BJ (cell line): ENCODE measurements around the gene GFOD2. TPM values are rescaled to one million over a fixed set of nuclear protein-coding genes. Genes with fewer than 3 reads are reported as not detected.

Experiments used
- CTCF ChIA-PET: fragments of 350-600 bp; formaldehyde crosslinking; extraction: SDS; loops from one replicate; lab custom pipeline; 2021; ENCODE audit warnings: antibody characterized with exemption, inconsistent platforms; lab: Yijun Ruan, JAX
- POLR2A ChIA-PET: fragments of 300-600 bp; sonication (Branson Sonifier 250); formaldehyde crosslinking; extraction: SDS; loops from one replicate; lab custom pipeline; 2021; ENCODE audit warnings: antibody characterized with exemption; lab: Charles Lee
- DNase-seq: peaks from one replicate; pipeline ENCODE4 v3.0.0-alpha.2; 2011; ENCODE audit warnings: low read depth
- H3K27me3 ChIP-seq: 2 replicates; pipeline ENCODE4 v1.6.0; 2011; ENCODE audit warnings: low read length; ENCODE audit not compliant: control insufficient read depth, insufficient read depth
- H3K36me3 ChIP-seq: 2 replicates; pipeline ENCODE4 v1.5.1; 2011; ENCODE audit warnings: low read length; ENCODE audit not compliant: control insufficient read depth, insufficient read depth
- H3K4me3 ChIP-seq: 2 replicates; pipeline ENCODE4 v1.5.1; 2011; ENCODE audit warnings: low read depth, mild to moderate bottlenecking, control low read depth, low read length
- polyA plus RNA-seq: library from polyadenylated mRNA; depleted of rRNA; stranded (reverse); fragments of >200 nt; gene quantifications from 2 replicates; pipeline ENCODE4 v1.2.3, GENCODE V29; 2011
- TF ChIP-seq, protein P1 (sequence below): IDR thresholded peaks from 2 replicates; pipeline ENCODE4 v1.5.1; 2011; ENCODE audit warnings: low read depth, mild to moderate bottlenecking, control low read depth, inconsistent platforms, low read length, moderate library complexity; ENCODE audit not compliant: insufficient read depth

Gene GFOD2
- polyA plus RNA-seq, 1 experiment: 13.6 TPM

DNA sequence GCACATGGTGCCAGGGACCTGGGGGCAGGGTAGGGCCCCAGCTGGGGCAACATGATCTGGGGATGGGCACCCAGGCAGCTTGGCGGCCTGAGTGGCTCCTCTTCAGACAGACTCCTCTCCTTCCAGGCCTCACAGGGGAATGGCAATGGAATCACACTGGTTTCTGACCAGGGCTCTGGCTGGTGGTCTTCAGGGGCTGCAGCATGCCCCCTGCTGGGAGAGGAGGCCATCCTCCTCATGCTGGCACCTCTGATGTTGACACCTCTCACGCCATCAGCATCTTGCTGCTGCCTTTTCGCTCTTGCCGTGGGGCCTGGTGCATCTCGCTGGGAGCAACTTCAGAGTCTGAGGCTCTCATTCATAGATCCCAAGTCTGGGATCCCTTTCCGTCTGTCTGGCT lies 11.2 kb upstream of the GFOD2 start:
- ChIA-PET POLR2A (no interaction called here), CTCF (interaction anchor here (0.8 to 1.6 kb wide), 2 partner anchors 14 to 58 kb away, joined by 4 to 5 read pairs; no protein-coding TSS in a partner anchor)
- no peak for DNase-seq
- H3K27me3 ChIP-seq: no peaks in the 10 kb centered on the region
- H3K4me3 ChIP-seq: no peak overlapping the region
- TF ChIP-seq, protein P1, sequence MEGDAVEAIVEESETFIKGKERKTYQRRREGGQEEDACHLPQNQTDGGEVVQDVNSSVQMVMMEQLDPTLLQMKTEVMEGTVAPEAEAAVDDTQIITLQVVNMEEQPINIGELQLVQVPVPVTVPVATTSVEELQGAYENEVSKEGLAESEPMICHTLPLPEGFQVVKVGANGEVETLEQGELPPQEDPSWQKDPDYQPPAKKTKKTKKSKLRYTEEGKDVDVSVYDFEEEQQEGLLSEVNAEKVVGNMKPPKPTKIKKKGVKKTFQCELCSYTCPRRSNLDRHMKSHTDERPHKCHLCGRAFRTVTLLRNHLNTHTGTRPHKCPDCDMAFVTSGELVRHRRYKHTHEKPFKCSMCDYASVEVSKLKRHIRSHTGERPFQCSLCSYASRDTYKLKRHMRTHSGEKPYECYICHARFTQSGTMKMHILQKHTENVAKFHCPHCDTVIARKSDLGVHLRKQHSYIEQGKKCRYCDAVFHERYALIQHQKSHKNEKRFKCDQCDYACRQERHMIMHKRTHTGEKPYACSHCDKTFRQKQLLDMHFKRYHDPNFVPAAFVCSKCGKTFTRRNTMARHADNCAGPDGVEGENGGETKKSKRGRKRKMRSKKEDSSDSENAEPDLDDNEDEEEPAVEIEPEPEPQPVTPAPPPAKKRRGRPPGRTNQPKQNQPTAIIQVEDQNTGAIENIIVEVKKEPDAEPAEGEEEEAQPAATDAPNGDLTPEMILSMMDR: no peak
- H3K36me3 ChIP-seq: peaks cover 34% of the 10 kb centered on the region

DNA sequence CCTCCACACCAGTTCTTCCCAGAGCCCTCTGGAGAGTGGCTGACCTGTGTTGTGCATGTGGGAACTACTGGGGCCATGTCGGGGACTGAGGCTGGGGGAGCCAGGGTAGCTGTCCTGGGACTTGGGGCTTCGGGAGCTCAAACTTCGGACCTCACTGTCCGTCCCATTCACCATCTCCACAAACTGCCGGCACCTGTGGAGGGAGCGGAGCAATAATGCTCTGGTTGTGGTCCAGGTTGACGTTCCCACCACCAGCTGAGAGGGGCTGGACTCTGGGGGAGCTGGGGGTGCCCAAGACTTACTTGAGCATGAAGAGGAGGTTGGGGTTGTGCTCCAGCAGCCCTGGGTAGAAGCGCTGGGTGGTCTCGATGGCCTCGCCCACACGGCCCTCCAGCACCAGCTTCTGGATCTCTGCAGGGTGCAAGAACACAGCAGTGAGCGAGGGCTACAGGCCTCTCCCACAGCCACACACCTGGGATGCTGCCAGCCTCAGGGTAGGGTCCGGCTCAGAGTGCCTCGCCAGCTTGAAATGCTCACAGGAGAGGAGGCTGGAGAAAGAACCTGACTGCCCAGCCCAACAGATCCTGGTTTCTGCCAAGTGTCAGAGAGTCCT lies 10.6 kb upstream of the GFOD2 start:
- TF ChIP-seq, protein P1: no peak
- H3K36me3 ChIP-seq: peaks cover 35% of the 10 kb centered on the region
- POLR2A ChIA-PET: no interaction called here
- no peaks in the 10 kb centered on the region for H3K27me3 ChIP-seq
- no peak for DNase-seq
- no peak overlapping the region for H3K4me3 ChIP-seq
- CTCF ChIA-PET: interaction anchor here (1.4 to 1.6 kb wide), 2 partner anchors 11 to 57 kb away, joined by 3 to 5 read pairs; partner anchors contain the start of gene GFOD2

DNA sequence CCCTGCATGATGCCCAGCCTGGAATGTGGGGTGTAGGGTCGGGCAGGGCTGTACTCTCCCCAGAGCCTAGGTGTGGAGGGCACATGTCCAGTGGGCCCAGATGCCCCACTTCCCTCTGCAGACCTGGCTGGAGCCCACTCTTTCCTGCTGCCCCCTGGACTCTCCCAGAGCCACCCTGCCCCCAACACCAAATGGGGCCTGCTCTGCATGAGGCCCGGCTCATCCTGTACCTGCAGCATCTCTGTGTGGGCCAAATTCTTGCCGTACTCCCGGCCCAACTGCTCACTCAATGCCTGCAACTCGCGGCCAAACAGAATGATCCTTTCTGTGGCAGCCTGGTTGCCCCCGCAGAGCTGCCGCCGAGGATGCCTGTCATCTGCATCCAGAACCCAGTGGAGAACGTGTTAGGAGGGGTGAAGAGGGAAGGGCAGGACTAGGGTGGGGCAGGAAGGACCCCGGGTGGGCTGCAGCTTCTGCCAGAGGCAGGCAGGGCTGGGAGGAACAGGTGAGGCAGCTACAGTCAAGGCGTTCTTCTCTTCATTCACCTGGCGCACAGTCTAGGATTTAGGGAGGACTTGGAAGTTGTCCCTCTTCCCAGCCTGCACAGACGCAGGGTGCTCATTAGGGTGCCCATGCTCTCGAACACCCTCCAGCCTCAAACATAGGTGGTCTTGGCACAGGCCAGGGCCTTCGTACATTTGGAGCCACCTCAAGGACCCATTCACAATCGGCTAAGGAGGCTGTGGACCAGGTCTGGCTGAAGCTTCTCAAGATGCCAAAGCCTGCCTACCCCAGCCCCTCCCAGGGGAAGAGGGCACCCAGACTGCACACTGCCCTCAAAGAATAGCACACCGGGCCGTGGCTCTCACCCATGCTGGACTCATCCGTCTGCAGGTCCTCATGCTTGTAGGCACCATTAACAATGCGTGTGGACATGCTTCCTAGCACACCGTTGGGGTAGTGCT lies 8.7 kb upstream of the GFOD2 start:
- no peaks in the 10 kb centered on the region for H3K27me3 ChIP-seq
- CTCF ChIA-PET: interaction anchor here (0.6 to 1.4 kb wide), 2 partner anchors 9 to 88 kb away, joined by 3 read pairs; partner anchors contain the start of gene GFOD2
- no peak for DNase-seq
- no peak overlapping the region for H3K4me3 ChIP-seq
- peaks cover 37% of the 10 kb centered on the region for H3K36me3 ChIP-seq
- POLR2A ChIA-PET: no interaction called here
- TF ChIP-seq, protein P1: no peak

DNA sequence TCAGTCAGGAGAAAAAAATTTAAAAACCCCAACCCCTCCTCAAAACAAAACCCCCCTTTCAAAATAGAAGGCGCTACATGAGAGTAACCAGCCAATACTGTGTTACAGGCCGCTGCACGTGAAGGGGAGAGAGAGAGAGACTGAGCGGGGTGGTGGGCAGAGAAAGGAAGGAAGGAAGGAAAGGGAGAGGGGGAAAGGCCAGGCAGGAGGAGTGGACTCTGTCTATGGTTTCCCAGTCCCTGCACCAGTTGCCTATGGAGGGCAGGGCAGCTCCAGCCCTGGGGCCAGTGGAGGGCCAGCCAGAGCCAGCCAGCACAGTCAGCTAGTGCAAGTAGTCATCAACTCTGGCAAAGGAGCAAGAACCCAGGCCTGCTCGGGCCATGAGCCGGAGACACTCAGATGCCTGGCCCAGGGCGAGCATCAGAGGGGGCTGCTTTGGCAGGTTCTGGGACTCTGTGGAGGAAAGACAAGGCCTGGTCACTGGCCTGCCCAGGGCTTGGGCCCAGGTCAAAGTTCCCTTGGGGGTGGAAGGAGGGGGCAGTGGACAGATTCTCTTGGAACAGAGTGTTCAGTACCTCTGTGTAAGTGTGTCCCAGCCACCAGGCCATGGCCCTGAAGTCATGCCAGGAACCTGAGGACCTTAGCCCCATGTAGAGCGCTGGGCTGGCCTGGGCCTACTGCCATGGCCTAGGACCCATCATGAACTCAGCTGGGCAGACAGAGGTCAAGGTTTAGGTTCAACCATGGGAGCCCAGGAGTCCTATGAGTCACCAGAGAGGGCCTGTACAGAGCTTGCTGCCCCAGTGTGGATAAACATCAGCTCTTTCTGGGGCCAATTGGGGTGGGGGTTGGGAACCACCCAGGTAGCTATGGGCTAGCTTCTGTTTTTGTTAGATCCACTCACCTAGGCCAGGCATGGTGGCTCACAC lies 7.3 kb upstream of the GFOD2 start:
- Histone ChIP-seq H3K36me3 (peaks cover 34% of the 10 kb centered on the region), H3K4me3 (no peak overlapping the region), H3K27me3 (no peaks in the 10 kb centered on the region)
- ChIA-PET CTCF (interaction anchor here (0.6 kb wide), 1 partner anchor 106 kb away, joined by 3 read pairs; no protein-coding TSS in a partner anchor), POLR2A (no interaction called here)
- TF ChIP-seq, protein P1: no peak
- no peak for DNase-seq
